GM19238 (cell line): ENCODE results near the gene CGB5.
"Not testable (repeated sequence)": the region's sequence is repeated elsewhere in the genome, so short reads cannot be mapped to it uniquely, and the experiment has no call there.

Experiments
- DNase-seq: peaks from one replicate; pipeline ENCODE4 v3.0.0; 2011; ENCODE audit warnings: low spot score; ENCODE audit not compliant: insufficient read length

CGB5 gene

DNA sequence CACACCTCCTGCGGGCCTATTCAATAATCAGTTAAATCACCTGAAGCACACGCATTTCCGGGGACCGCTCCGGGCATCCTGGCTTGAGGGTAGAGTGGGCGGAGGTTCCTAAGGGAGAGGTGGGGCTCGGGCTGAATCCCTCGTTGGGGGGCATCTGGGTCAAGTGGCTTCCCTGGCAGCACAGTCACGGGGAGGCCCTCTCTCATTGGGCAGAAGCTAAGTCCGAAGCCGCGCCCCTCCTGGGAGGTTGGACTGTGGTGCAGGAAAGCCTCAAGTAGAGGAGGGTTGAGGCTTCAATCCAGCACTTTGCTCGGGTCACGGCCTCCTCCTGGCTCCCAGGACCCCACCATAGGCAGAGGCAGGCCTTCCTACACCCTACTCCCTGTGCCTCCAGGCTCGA is at the start of gene CGB5:
TSS of gene CGB5 (plus strand) at position 301 of the 400 bp plus-strand sequence. CDS start 362 bp downstream, outside the sequence.
- not testable (repeated sequence) for DNase-seq

DNA sequence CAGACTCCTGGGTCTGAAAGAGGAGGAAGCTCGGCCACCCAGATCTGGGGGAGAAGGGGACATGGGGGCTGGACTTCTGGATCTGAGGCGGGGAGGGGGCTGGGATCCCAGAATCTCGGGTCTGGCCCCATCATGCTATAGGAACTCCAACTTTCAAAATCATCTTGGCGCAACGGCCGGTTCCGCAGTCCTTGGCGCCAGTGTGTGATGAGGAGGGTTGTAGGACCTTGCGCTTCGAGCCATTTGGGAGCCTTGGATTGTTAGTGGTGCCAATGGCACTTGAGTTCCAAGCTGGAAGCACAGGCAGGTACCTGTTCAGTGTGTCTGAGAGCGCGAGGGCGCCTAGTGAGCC is 49.6 kb upstream of the CGB5 start:
- DNase-seq = no peak

DNA sequence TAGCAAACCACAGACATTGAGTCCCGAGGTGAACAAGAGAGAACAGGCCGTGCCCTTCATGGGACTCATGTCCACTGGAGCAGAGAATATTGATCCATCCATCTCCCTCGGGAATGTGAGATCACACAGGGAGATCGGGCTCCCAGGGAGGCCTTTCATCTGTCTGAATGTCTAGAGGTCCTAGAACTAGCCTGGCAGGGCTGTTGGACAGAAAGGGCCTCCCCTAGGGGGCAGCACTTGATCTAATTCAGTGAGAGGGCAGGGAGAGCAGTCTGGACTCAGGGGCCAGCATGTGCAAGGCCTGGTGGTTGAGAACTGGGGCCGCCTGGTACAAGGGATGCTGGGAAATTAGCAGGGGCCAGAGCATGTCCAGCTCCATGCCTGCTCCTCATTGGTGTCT is 45.7 kb upstream of the CGB5 start:
- no peak for DNase-seq

DNA sequence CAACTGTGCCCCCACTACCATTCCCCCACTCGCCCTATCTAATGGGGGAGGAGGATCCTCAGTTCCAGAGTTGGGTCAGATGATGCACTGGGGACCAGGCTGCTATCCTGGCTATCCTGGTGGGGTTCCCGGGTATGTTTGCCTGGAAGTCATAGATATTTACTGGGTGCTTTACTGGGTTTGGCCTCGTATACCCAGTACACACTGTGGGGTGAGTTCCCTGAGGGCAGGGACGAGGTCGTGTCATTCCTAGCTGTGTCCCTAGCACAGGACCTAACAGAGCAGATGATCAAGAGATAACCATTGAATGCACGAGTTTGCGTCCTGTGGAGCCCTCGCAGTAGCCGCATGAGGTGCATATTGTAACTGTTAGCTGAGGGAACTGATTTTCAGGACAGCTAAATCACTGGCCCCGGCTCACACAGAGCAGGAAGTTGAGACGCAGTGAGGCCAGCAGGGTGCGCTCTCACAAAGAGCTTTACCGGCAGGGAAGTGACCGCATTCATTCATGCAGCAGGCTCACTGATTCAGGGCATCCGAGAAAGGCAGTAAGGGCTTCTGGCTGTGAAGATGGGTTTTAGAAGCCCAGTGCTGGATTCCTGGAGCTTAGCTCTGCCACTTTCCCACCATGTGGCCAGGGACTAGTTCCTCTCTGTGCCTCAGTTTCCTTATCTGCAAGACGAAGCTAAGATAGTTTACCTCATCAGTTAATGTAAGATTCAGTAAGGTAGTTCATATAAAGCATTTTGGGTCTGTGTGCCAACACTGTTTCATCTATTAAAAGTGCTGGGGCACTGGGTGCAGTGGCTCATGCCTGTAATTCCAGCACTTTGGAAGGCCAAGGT is 43.9 kb upstream of the CGB5 start:
- DNase-seq = no peak

DNA sequence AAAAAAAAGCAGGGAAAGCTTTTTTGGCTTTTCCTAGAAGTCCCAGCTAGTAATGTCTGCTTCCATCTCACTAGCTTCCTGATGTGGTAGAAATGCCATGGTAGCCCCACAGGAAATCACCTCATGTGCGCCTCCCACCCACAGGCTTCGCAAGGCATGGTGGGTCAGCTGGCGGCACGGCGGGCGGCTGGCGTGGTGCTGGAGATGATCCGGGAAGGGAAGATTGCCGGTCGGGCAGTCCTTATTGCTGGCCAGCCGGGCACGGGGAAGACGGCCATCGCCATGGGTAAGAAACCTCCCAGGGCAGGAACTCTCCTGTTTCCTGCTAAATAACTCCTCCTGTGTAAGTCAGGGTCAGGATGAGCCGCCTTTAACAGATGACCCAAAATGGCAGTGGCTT is 39.5 kb upstream of the CGB5 start:
- DNase-seq = no peak

DNA sequence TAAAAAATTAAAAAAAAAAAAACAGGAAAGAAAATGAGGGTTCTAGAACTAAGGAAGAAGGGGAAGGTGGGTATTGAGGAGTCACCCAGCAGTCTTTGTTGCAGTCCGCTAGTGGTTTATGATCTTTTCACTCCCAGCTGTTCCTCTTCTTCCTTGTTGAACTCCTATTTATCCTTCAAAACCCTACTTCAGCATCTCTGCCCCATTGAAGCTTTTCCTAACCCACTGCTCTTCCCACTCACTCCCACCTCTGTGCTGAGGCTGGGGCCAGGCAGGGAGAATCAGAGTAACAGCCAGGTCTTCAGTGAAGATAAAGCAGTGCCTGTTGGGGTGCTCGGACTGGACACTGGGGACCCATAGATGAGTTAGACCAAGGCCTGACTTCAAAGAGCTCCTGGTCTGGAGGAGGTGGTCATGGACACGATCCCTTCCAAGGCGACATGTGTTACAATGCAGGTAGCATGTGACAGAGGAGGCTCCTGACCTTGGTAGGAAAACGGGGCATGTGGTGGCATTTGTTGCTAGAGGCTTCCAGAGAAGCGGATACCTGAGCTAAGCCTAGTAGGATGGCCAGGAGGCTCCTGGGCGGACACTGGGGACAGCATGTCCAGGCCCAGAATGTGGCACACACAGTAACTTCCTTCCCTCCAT is 38.6 kb upstream of the CGB5 start:
- DNase-seq = no peak

DNA sequence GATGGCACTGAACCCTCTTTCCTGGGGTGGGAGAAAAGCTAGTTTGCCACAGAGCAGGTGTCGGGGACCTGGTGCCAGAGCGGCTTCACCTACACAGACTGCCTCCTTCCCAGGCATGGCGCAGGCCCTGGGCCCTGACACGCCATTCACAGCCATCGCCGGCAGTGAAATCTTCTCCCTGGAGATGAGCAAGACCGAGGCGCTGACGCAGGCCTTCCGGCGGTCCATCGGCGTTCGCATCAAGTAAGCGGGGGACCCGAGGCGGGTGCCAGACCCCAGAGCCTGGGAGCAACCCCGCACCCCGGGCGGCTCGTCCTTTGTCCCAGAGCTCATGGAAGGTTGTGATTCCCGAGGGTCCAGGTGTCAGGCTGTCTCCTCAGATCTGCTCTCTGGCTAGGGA is 36.7 kb upstream of the CGB5 start:
- no peak for DNase-seq

DNA sequence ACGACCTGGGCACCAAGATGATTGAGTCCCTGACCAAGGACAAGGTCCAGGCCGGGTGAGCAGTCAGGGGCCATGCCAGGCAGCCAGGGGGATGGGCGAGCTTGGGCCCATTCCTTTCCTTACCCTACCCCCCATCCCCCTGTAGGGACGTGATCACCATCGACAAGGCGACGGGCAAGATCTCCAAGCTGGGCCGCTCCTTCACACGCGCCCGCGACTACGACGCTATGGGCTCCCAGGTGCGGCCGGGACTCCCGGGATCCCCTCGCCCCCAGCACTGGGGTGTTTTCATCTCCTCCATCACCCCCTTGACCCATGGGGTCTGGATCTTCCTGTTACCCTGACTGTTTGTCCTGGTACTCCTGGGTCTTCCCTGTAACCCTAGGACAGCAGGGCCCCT is 33.8 kb upstream of the CGB5 start:
- DNase-seq = no peak

DNA sequence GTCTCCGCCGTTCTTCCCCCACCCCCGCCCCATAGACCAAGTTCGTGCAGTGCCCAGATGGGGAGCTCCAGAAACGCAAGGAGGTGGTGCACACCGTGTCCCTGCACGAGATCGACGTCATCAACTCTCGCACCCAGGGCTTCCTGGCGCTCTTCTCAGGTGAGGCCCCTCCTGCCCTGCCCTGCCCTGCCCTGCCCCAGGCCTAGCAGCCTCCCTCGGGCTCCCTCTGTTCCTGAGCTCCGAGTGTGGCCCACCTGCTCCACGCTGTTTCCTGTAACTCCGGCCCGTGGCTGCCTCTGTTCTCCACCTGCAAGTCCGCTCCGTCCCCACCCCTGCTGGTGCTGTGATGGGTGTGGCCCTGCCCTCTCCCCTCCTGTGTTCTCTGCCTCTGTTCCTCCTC is 33.2 kb upstream of the CGB5 start:
- no peak for DNase-seq

DNA sequence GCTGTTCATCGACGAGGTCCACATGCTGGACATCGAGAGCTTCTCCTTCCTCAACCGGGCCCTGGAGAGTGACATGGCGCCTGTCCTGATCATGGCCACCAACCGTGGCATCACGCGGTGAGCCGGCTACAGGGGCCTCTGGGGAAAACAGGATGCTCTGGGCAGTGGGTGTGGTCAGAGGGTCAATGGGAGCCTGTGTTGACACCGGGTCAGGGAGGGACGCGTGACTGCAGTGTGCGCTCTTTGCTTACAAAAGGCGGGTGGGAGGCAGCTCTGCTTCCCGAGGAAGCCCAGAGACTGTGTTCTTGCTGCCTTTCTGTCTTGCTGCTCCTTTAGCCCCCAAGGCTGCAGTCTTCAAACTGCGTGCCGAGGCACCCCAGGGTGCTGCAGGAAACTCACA is 32.5 kb upstream of the CGB5 start:
- DNase-seq = no peak

DNA sequence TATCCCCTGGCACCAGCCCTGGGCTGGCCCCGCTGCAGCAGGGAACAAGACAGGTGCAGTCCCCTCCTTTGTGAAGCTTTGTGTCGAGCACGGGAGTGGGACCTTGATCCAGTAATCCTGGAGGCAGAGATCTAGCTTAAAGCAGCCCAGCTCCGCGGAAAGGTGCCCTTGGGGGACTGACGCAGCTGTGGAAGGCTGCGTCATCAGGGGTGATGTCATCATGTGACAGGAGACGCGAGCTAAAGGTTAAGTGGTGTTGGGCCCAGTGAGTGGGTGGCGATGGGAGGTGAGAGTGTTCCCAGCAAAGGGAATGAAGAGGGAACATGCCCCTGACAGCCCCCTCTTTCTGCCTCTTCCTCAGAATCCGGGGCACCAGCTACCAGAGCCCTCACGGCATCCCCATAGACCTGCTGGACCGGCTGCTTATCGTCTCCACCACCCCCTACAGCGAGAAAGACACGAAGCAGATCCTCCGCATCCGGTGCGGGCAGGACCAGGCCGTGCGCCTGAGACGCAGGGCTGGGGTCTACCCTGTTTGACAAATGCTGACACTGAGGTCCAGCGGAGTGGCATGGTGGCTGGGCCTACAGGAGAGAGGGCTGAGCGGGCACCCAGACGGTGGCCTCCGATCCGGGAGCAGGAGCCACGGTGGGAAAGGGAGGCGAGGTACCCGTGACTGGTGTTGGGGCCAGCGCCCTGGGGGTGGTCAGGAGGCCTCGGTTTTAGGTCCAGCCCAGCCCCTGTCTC is 29.4 kb upstream of the CGB5 start:
- no peak for DNase-seq

DNA sequence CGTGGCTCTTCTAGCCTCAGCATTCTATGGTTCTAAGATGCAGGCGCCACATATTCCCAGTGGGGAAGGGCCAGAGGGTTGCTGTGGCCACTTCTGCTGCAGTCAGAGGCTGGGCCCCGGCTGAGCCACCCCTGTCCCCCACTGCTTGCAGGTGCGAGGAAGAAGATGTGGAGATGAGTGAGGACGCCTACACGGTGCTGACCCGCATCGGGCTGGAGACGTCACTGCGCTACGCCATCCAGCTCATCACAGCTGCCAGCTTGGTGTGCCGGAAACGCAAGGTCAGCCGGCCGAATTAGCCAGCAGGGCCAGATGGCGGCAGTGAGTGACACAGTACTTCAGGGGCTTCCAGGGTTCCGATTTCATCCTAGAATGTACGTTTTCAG is 28.8 kb upstream of the CGB5 start:
- no peak for DNase-seq

DNA sequence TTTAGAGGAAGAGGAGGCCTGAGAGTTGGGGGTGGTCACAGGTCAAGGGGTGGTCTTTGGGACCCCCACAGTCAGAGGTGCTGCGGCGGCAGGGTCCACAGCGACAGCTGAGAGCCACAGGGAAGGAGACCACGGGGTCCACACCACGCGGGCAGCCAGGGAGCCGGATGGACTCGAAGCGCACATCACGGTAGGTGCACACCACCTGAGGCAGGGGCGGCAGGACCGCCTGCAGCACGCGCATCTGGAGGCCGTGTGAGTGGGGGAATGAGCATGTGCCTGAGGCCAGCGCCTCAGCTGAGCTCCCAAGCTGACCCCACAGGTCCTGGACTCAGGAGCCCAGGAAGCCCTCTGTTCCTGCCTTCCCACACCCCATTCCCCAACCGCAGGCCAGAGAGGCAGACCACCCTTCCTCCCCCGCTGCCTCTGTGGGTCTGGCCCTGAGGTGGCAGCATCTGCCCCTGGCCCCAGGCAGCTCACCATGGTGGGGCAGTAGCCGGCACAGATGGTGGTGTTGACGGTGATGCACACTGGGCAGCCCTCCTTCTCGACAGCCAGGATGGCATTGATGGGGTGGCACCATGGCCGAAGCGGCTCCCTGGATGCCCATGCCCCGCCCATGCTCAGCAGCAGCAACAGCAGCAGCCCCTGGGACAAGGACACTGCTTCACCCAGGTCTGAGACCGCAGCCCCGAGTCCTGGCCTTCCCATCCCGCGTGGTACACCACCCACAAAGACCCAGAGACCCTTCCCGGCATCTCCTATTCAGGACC is 27.4 kb upstream of the CGB5 start:
- DNase-seq = no peak

DNA sequence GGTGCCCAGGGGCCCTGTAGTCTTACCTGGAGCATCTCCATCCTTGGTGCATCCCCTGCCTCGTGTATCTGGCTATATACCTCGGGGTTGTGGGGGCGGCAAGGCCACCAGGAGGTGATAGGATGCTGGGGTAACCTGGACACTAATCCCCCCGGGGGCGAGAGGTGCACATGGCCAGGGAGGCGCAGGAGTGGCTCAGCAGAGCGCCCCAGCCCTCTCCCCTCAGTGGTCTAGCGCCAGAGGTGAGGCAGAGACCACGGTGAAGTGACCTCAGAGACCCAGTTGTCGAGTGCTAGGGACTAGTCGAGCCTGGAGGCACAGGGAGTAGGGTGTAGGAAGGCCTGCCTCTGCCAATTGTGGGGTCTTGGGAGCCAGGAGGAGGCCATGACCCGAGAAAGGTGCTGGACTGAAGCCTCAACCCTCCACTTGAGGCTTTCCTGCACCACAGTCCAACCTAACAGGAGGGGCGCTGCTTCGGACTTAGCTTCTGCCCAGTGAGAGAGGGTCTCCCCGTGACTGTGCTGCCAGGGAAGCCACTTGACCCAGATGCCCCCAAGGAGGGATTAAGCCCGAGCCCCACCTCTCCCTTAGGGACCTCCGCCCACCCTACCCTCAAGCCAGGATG is 26.5 kb upstream of the CGB5 start, which contains the start of gene LHB:
TSS of gene LHB (minus strand) at position 51 of the 625 bp plus-strand sequence. CDS start at position 41, 10 bp downstream.
- DNase-seq = no peak

DNA sequence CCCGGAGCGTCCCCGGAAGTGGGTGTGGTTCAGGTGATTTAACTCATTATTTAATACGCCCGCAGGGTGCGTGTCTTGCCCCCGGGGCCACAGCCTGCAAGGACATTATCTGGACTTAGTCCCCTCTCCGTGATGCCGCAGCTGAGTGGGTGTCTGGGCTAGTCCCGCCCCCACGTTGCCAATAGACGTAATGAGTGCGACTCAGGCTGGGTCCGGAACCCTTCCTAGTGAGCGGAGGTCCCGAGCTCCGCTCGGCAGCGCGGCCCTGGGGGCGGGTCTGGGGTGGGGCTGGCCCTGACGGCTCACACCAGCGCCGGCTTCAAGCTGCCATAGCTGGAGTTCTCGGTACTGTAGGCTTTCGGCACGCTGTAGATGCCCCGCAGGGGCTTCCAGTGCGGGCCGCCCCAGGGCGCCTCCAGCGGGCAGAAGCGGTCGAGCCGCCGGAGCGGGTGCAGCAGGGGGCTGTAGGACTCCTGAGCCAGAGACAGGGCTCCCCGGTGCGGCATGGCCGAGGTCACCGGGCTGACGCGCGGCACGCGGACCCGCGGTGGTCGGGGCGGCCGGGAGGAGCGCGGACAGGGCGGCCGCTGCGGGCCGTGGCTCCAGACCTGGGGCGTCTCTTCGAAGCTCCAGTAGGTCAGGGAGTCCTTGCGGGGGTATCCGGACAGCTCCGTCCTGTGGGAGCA is 25.8 kb upstream of the CGB5 start:
- DNase-seq = peak; percentile 78

DNA sequence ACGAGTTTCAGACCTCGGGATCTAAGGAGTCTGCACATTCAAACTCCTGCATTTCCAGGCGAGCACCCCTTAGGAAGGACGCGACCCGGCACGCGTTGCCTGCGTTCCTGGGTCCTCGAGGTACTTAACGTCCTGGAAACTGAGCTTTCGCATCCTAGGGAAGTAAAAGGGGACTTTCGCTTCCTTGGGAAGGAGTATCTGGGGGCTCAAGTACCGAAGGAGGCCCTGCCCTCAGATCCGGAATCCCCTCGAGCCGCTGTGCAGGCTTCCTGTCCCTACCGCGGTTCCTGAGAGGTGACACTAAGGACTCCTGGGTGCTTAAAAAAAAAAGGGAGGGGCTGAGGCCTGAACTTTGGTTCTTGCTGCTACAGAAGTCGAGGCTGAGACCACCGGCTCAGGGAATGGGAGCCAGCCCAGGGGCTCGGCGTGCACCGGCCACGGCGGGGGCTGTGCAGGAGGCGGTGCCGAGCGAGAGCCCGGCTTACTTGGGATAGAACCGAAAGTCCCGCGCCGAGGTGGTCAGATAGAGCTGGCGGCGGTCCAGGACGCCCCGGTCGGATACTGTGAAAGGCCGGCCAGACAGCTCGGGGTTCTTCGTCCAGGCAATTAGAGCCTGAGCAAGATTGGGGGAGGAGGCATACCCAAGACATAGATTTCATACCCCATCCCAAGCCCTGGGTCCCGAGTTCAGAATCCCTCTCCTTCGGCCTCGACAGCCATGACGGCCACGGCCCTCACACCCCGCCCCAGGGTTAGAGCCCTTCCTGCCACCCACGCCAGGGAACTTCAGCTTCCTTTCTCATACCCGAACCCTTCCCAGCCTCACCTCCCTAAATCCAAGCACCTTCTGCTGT is 25.0 kb upstream of the CGB5 start:
- DNase-seq = not testable (repeated sequence)

DNA sequence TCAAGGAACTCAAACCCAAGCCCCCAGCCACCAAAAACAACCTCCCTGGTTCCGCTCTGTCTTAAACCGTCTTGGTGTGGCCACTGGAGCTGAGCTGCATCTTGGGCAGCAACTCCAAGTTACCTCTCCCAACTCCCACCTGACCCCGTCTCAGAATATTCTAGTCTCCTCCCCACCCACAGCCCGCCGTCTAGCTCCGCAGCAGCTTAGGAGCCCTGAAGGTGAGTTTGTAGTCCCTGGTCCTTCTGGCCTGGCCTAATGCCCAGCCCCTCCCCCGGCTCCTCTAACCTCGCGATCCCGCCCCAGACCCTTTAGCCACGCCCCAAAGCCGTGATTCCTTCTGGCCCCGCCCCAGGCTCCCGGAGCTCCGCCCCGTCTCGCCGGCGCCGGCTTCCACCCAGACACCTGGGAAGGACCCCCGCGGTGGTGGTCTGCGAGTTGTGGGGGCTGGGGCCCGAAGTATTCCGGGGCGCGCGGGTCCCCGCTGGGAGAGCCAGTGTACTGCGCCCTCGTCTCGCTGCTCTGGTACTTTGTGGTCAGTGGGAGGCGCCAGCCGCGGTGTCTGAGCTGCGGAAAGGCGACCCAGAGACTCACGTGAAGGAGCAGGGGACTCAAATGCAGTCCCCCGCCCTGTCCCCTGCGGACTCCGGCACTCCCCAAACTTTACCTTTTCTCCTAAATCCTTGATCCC is 24.3 kb upstream of the CGB5 start:
- peak; percentile 44 for DNase-seq

DNA sequence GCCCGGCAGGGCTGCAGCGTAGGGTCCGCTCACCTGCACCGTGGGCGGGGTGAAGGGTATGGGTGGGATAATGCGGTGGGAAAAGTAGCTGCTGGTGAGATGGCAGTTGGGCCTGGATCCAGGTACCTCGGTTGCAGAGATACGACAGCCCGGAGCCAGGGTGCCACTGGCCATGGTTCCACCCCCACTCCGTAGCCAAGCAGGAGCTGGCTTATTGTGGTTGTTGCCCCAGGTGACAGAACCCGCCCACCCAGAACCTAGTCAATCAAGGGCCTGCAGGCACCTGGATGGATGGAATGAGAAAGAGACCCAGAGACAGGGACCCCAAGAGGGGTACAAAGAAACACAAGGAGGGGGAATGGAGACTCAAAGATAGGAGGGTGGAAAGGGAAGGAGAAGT is 23.3 kb upstream of the CGB5 start:
- no peak for DNase-seq
